ENCODE data around the gene ARHGAP15.

The ARHGAP15 gene

DNA sequence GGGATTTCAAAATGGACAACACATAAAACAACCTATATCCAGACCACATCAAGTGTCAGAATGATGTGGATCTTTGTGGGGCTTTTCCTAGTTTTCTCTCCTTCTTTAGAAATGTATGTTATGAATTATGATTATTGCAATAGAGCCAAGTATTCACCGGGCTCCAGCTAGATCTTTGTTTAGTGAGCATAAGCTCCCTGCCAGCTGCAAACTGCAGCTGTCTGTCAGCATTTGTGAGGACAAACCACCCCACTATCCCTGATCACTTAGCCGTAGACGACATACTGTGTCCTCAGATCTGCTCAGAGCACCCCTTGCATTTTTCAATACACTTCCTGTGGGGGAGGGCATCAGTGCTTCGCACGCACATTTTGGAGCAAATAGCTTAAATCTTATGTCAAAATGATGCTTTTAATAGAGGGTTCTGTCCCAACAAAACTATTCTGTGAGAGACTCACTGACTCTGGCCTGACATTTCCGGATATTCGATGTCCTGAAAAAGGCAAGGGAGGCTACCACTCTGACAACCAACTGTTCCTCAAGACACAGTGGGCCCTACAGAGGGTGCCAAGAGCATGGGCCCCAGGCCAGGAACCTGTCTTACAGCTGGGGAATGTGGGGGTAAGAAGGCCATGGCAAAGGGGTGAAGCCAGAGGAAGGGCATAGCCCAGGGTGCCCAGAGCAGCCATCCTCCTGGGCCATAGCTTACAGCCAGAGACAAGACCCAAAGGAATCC lies 346.0 kb downstream of the ARHGAP15 start:
- Histone ChIP-seq H4K20me1 (ENCODE audit: insufficient read depth, low read length) (no peaks in the 10 kb centered on the region), H3K4me2 (ENCODE audit: low read depth, low read length) (no peak overlapping the region), H2AFZ (ENCODE audit: low read length) (no peak overlapping the region), H3F3A (ENCODE audit: insufficient read depth, low read length) (no peaks in the 10 kb centered on the region), H3K36me3 (replicated peaks; ENCODE audit: insufficient read depth, low read length) (no peaks in the 10 kb centered on the region), H3K4me1 (ENCODE audit: low read length) (no peaks in the 10 kb centered on the region), H3K27me3 (replicated peaks; ENCODE audit: insufficient read depth, low read length) (no peaks in the 10 kb centered on the region), H3K9ac (ENCODE audit: low read length) (no peak overlapping the region), H3K9me3 (replicated peaks; ENCODE audit: insufficient read depth, low read length) (no peaks in the 10 kb centered on the region), H3K9me2 (replicated peaks; ENCODE audit: insufficient read depth, low read length) (no peaks in the 10 kb centered on the region), H3K4me3 (ENCODE audit: low read length) (no peak overlapping the region), H3K79me2 (ENCODE audit: low read length) (no peaks in the 10 kb centered on the region), H3K27ac (ENCODE audit: low read length) (no peak overlapping the region)
- DNase-seq: no peak
- TF ChIP-seq, protein P1, sequence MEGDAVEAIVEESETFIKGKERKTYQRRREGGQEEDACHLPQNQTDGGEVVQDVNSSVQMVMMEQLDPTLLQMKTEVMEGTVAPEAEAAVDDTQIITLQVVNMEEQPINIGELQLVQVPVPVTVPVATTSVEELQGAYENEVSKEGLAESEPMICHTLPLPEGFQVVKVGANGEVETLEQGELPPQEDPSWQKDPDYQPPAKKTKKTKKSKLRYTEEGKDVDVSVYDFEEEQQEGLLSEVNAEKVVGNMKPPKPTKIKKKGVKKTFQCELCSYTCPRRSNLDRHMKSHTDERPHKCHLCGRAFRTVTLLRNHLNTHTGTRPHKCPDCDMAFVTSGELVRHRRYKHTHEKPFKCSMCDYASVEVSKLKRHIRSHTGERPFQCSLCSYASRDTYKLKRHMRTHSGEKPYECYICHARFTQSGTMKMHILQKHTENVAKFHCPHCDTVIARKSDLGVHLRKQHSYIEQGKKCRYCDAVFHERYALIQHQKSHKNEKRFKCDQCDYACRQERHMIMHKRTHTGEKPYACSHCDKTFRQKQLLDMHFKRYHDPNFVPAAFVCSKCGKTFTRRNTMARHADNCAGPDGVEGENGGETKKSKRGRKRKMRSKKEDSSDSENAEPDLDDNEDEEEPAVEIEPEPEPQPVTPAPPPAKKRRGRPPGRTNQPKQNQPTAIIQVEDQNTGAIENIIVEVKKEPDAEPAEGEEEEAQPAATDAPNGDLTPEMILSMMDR (IDR thresholded peaks at IDR 0.05; ENCODE audit: low read length): no peak
- TF ChIP-seq EZH2 (optimal IDR thresholded peaks at IDR 0.05; ENCODE audit: low read depth, low read length) (no peak), EZH2phosphoT487 (IDR thresholded peaks at IDR 0.05; ENCODE audit: low read length) (no peak)

DNA sequence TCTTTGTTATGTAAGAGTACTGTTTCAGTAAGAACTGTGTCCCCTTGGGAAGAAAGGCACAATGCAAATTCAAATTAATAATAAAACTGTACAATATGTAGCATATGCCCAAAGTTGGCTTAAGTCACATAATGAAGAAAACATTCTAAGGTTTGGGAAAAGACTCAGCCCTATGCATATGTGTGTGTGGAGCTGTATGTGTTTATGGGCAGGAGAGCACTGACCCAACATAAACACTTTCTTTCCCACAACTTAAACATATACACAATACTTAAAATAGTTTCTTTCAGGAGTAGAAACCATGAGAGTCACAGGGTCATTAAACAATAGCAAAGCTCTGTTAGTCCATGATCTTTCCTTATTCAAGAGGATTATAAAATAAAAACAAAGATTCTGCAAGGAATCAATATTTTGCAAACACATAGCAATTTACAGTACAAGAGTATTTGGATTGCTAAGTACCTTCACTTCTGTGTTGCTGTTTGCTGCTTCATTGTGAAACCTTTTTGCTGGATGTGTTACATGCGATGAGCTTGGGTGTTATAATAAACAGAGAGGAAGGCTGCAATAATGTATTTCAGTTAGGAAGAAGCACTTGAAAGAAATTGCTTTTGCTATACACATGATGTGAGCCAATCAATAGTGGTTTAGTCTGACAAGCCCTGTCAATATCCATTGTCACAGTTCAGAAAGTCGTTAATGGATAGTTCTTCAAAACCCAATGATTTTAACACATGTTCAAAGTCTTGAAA lies 347.3 kb downstream of the ARHGAP15 start:
- DNase-seq: no peak

DNA sequence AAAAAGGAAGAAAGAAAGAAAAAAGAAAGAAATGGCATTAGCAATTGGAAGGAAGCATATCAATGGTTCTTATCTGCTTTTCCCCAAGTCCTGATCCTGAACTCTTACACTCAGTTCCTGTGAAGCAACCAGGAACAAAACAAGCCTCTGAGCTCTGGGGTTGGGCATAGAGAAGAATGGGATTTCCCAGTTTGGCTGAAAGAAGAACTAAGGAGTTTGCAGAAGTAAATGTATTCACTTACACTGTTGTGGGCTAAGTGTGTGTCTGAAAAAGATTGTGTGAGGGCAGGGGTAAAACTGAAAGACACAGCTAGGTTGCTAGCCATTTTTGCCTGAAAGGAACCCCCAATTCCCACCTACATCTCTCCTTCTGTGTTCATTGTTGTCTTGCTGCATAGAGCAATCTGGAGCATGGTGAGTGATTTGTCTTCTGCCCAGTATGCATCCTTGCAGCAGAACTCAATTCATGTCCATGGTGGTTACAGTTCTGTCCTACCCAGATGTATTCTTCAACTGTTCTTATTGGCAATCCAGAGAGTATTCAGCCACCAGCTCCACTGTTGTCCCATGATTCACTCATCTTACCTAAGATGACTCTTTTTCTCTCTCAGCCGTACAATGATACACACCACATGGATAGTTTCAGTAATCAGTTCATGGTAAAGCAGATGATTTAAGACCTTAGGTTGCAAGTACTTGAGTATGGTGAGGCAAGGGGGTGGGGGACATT lies 348.7 kb downstream of the ARHGAP15 start:
- Histone ChIP-seq H3K27ac (ENCODE audit: low read length) (no peak overlapping the region), H3K27me3 (replicated peaks; ENCODE audit: insufficient read depth, low read length) (no peaks in the 10 kb centered on the region), H3K4me1 (ENCODE audit: low read length) (no peaks in the 10 kb centered on the region), H3K9me3 (replicated peaks; ENCODE audit: insufficient read depth, low read length) (no peaks in the 10 kb centered on the region), H3K36me3 (replicated peaks; ENCODE audit: insufficient read depth, low read length) (no peaks in the 10 kb centered on the region), H3K4me3 (ENCODE audit: low read length) (no peak overlapping the region), H3F3A (ENCODE audit: insufficient read depth, low read length) (no peaks in the 10 kb centered on the region), H3K4me2 (ENCODE audit: low read depth, low read length) (no peak overlapping the region), H3K9ac (ENCODE audit: low read length) (no peak overlapping the region), H4K20me1 (ENCODE audit: insufficient read depth, low read length) (no peaks in the 10 kb centered on the region), H3K79me2 (ENCODE audit: low read length) (no peaks in the 10 kb centered on the region), H3K9me2 (replicated peaks; ENCODE audit: insufficient read depth, low read length) (no peaks in the 10 kb centered on the region), H2AFZ (ENCODE audit: low read length) (no peak overlapping the region)
- TF ChIP-seq EZH2phosphoT487 (IDR thresholded peaks at IDR 0.05; ENCODE audit: low read length) (no peak), EZH2 (optimal IDR thresholded peaks at IDR 0.05; ENCODE audit: low read depth, low read length) (no peak)
- TF ChIP-seq, protein P1 (IDR thresholded peaks at IDR 0.05; ENCODE audit: low read length): no peak
- no peak for DNase-seq

More for the DNA sequence above, 347.3 kb downstream of the ARHGAP15 start:
- no peak overlapping the region for H3K4me2 ChIP-seq (ENCODE audit: low read depth, low read length)
- H3K4me1 ChIP-seq (ENCODE audit: low read length): no peaks in the 10 kb centered on the region
- TF ChIP-seq EZH2 (optimal IDR thresholded peaks at IDR 0.05; ENCODE audit: low read depth, low read length): no peak
- TF ChIP-seq EZH2phosphoT487 (IDR thresholded peaks at IDR 0.05; ENCODE audit: low read length): no peak
- no peaks in the 10 kb centered on the region for H3K9me3 ChIP-seq (replicated peaks; ENCODE audit: insufficient read depth, low read length)
- H2AFZ ChIP-seq (ENCODE audit: low read length): no peak overlapping the region
- no peaks in the 10 kb centered on the region for H3K79me2 ChIP-seq (ENCODE audit: low read length)
- H3K27me3 ChIP-seq (replicated peaks; ENCODE audit: insufficient read depth, low read length): no peaks in the 10 kb centered on the region
- no peaks in the 10 kb centered on the region for H3K36me3 ChIP-seq (replicated peaks; ENCODE audit: insufficient read depth, low read length)
- H3K4me3 ChIP-seq (ENCODE audit: low read length): no peak overlapping the region
- H3K9ac ChIP-seq (ENCODE audit: low read length): no peak overlapping the region
- H4K20me1 ChIP-seq (ENCODE audit: insufficient read depth, low read length): no peaks in the 10 kb centered on the region
- H3K9me2 ChIP-seq (replicated peaks; ENCODE audit: insufficient read depth, low read length): no peaks in the 10 kb centered on the region
- no peaks in the 10 kb centered on the region for H3F3A ChIP-seq (ENCODE audit: insufficient read depth, low read length)
- H3K27ac ChIP-seq (ENCODE audit: low read length): no peak overlapping the region

Data from MM.1S (cell line).